Karpas-422 (cell line): Measurements from ENCODE around the gene IL1RAPL2. TPM values are rescaled to one million over a fixed set of nuclear protein-coding genes. Genes with fewer than 3 reads are reported as not detected.
"Not testable (repeated sequence)": the region's sequence is repeated elsewhere in the genome, so short reads cannot be mapped to it uniquely, and the experiment has no call there.

ENCODE experiments used
- DNase-seq: peaks from one replicate; pipeline ENCODE4 v3.0.0-alpha.2; 2015
- H2AFZ ChIP-seq: fragments of 200-600 bp; sonication (generic); 2 replicates; pipeline ENCODE4 v1.6.1; 2014; ENCODE audit warnings: antibody characterized with exemption, low read length, mixed read lengths
- H3K27ac ChIP-seq: fragments of 200-600 bp; sonication (generic); 2 replicates; pipeline ENCODE4 v1.5.1; 2014; ENCODE audit warnings: mild to moderate bottlenecking, low read length, moderate library complexity
- H3K27me3 ChIP-seq: fragments of 200-600 bp; sonication (generic); 2 replicates; pipeline ENCODE4 v1.6.1; 2014; ENCODE audit warnings: low read length, mixed read lengths
- H3K36me3 ChIP-seq: fragments of 200-600 bp; sonication (generic); 2 replicates; pipeline ENCODE4 v1.6.1; 2014; ENCODE audit warnings: low read length, mixed read lengths; ENCODE audit not compliant: insufficient read depth
- H3K4me1 ChIP-seq: fragments of 200-600 bp; sonication (generic); 2 replicates; pipeline ENCODE4 v1.6.1; 2014; ENCODE audit warnings: mild to moderate bottlenecking, low read length, mixed read lengths
- H3K4me2 ChIP-seq: fragments of 200-600 bp; sonication (generic); 2 replicates; pipeline ENCODE4 v1.6.1; 2014; ENCODE audit warnings: low read length, low read depth, mild to moderate bottlenecking; ENCODE audit not compliant: poor library complexity, severe bottlenecking
- H3K4me3 ChIP-seq: fragments of 200-600 bp; sonication (generic); 2 replicates; pipeline ENCODE4 v1.5.1; 2014; ENCODE audit warnings: mild to moderate bottlenecking, antibody characterized with exemption, low read length, mixed read lengths
- H3K79me2 ChIP-seq: fragments of 200-600 bp; sonication (generic); 2 replicates; pipeline ENCODE4 v1.6.1; 2014; ENCODE audit warnings: mild to moderate bottlenecking, low read length, mixed read lengths
- H3K9ac ChIP-seq: fragments of 200-600 bp; sonication (generic); 2 replicates; pipeline ENCODE4 v1.6.0; 2014; ENCODE audit warnings: low read length
- H3K9me2 ChIP-seq: fragments of 200-600 bp; sonication (generic), shearing (Covaris generic); replicated peaks from 2 replicates; pipeline ENCODE4 v1.6.0; 2014; ENCODE audit warnings: mild to moderate bottlenecking, low read length, moderate library complexity; ENCODE audit not compliant: insufficient read depth
- H3K9me3 ChIP-seq: fragments of 300-700, 200-600 bp; sonication (generic); 2 replicates; pipeline ENCODE4 v1.6.1; 2014; ENCODE audit warnings: low read length, mixed read lengths
- H4K20me1 ChIP-seq: fragments of 200-600 bp; sonication (generic); 2 replicates; pipeline ENCODE4 v1.6.1; 2014; ENCODE audit warnings: mild to moderate bottlenecking, antibody characterized with exemption, low read length, low read depth; ENCODE audit not compliant: insufficient read depth
- total RNA-seq: library from RNA; depleted of rRNA; stranded (reverse); fragments of >200 nt; shearing (Covaris generic); gene quantifications from 2 replicates; pipeline ENCODE4 v1.2.3, GENCODE V29; 2014; ENCODE audit warnings: low replicate concordance

Gene IL1RAPL2
- total RNA-seq, 1 experiment from 2014 or later: not detected

- H3K4me1 ChIP-seq: no peaks in the 10 kb centered on the region
- H3K79me2 ChIP-seq: no peaks in the 10 kb centered on the region
- DNase-seq: no peak
- H3K27me3 ChIP-seq: no peaks in the 10 kb centered on the region
- no peaks in the 10 kb centered on the region; the same call in 1 of the 2 replicates for H3K9me3 ChIP-seq
- H3K4me3 ChIP-seq: no peak overlapping the region
- no peaks in the 10 kb centered on the region for H3K9me2 ChIP-seq
- H3K36me3 ChIP-seq: no peaks in the 10 kb centered on the region
- H3K27ac ChIP-seq: no peak overlapping the region
- no peak overlapping the region for H2AFZ ChIP-seq
- no peak overlapping the region for H3K9ac ChIP-seq
- H4K20me1 ChIP-seq: no peaks in the 10 kb centered on the region
- H3K4me2 ChIP-seq: no peak overlapping the region
Observed at GRCh38 chrX:105006103-105006502, 440.1 kb downstream of the IL1RAPL2 start.

GRCh38 chrX:105006996-105007395 is 441.0 kb downstream of the IL1RAPL2 start:
- Histone ChIP-seq H3K9me2 (no peaks in the 10 kb centered on the region), H3K9me3 (peaks cover 4% of the 10 kb centered on the region; the same call in 1 of the 2 replicates), H2AFZ (no peak overlapping the region), H3K4me3 (no peak overlapping the region), H4K20me1 (no peaks in the 10 kb centered on the region), H3K4me1 (no peaks in the 10 kb centered on the region), H3K79me2 (no peaks in the 10 kb centered on the region), H3K4me2 (no peak overlapping the region), H3K9ac (no peak overlapping the region), H3K36me3 (no peaks in the 10 kb centered on the region), H3K27ac (no peak overlapping the region), H3K27me3 (no peaks in the 10 kb centered on the region)
- no peak for DNase-seq

- Histone ChIP-seq H3K4me1 (no peaks in the 10 kb centered on the region), H4K20me1 (no peaks in the 10 kb centered on the region), H3K27me3 (no peaks in the 10 kb centered on the region), H3K79me2 (no peaks in the 10 kb centered on the region), H3K9me2 (no peaks in the 10 kb centered on the region), H3K27ac (no peak overlapping the region), H3K9ac (no peak overlapping the region), H2AFZ (no peak overlapping the region), H3K4me3 (no peak overlapping the region), H3K9me3 (peaks cover 4% of the 10 kb centered on the region; the same call in 1 of the 2 replicates), H3K36me3 (no peaks in the 10 kb centered on the region), H3K4me2 (no peak overlapping the region)
- DNase-seq: no peak
Observed at GRCh38 chrX:105013719-105014118, 447.7 kb downstream of the IL1RAPL2 start.

DNA sequence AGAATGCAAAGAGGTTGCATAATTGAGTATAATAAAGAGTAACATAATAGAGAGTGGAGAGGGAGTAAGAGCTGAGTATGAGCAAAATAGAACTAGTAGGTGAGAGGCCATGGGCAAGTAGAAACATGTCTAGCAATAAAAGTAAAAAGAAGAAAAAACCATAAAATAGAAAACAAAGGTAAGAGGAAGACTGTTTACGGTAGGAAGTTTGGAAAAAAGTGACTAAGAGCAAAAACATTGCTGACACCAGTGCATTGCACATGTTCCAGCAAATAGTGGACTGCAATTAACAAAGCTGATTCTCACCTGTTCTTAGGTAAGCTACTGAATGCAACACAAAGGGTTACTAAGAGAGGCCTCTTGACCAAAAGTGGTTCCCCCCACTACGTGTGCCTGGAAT is 451.6 kb downstream of the IL1RAPL2 start:
- Histone ChIP-seq H3K9me3 (no peaks in the 10 kb centered on the region), H3K9ac (no peak overlapping the region), H3K36me3 (no peaks in the 10 kb centered on the region), H3K4me3 (no peak overlapping the region), H3K79me2 (no peaks in the 10 kb centered on the region), H3K27me3 (no peaks in the 10 kb centered on the region), H3K9me2 (no peaks in the 10 kb centered on the region), H2AFZ (no peak overlapping the region), H3K4me1 (no peaks in the 10 kb centered on the region), H4K20me1 (no peaks in the 10 kb centered on the region), H3K4me2 (no peak overlapping the region), H3K27ac (no peak overlapping the region)
- no peak for DNase-seq

DNA sequence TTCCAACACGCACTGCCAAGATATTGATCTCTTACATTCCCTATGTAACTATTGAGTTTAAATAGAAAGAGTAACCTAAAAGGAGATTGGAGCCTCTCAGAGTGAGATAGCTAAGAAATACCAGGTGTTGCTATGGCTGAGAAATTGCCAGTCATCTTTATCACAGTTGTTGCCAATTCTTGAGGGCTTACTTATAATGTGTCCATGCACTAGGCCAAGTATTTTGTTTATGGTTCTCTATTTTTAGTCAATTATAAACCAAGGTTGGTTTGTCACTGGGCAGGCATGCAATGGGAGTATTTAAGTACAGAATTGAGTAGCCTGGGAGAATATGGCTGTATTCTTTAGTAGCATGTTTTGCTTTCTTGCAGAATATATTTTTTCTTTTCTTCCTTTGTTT is 452.9 kb downstream of the IL1RAPL2 start:
- H3K4me3 ChIP-seq: no peak overlapping the region
- H3K4me2 ChIP-seq: no peak overlapping the region

GRCh38 chrX:105028962-105029361 is 463.0 kb downstream of the IL1RAPL2 start:
- not testable (repeated sequence) for H3K4me2 ChIP-seq, H3K9me2 ChIP-seq, H2AFZ ChIP-seq, H3K9ac ChIP-seq, H4K20me1 ChIP-seq, DNase-seq, H3K36me3 ChIP-seq, H3K4me3 ChIP-seq, H3K4me1 ChIP-seq, H3K9me3 ChIP-seq, H3K79me2 ChIP-seq, H3K27me3 ChIP-seq, H3K27ac ChIP-seq

More for the DNA sequence above, 452.9 kb downstream of the IL1RAPL2 start:
- Histone ChIP-seq H3K27me3 (no peaks in the 10 kb centered on the region), H3K9me3 (no peaks in the 10 kb centered on the region), H3K9ac (no peak overlapping the region), H2AFZ (no peak overlapping the region), H3K36me3 (no peaks in the 10 kb centered on the region), H4K20me1 (no peaks in the 10 kb centered on the region), H3K79me2 (no peaks in the 10 kb centered on the region), H3K27ac (no peak overlapping the region), H3K9me2 (no peaks in the 10 kb centered on the region), H3K4me1 (no peaks in the 10 kb centered on the region)
- no peak for DNase-seq

GRCh38 chrX:105038672-105039328 is 472.8 kb downstream of the IL1RAPL2 start:
- no peaks in the 10 kb centered on the region for H4K20me1 ChIP-seq
- no peaks in the 10 kb centered on the region for H3K79me2 ChIP-seq
- no peak overlapping the region for H3K9ac ChIP-seq
- H3K4me3 ChIP-seq: no peak overlapping the region
- no peak for DNase-seq
- peaks cover 5% of the 10 kb centered on the region; the same call in 1 of the 2 replicates for H3K9me3 ChIP-seq
- no peaks in the 10 kb centered on the region for H3K4me1 ChIP-seq
- no peak overlapping the region for H2AFZ ChIP-seq
- no peaks in the 10 kb centered on the region; the same call in 1 of the 2 replicates for H3K9me2 ChIP-seq
- no peaks in the 10 kb centered on the region for H3K27me3 ChIP-seq
- no peaks in the 10 kb centered on the region for H3K36me3 ChIP-seq
- no peak overlapping the region for H3K27ac ChIP-seq
- no peak overlapping the region for H3K4me2 ChIP-seq

DNA sequence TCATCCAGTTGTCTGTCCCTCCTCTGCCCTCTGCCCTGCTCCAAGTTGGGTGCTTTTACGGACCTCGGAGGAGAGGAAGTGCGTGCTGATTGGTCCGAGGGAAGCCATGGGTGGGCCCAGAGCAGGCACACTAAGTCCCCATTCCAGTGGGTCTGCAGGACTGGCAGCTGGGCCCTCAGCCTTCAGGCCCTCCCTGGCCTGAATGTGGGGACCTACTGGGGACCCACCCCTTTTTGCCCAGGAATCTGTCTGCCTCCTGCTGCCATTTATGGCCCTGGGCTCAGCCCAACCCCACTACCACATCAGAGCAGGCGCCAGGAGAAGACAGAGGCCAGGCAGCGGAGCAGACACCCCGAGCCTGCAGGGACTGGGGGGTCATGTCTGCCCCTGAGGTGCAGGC is 484.9 kb downstream of the IL1RAPL2 start:
- Histone ChIP-seq H3K79me2 (no peaks in the 10 kb centered on the region), H3K4me2 (no peak overlapping the region), H3K9me2 (no peaks in the 10 kb centered on the region), H4K20me1 (no peaks in the 10 kb centered on the region), H3K27me3 (no peaks in the 10 kb centered on the region), H3K4me1 (no peaks in the 10 kb centered on the region), H3K27ac (no peak overlapping the region), H3K4me3 (no peak overlapping the region), H3K9ac (no peak overlapping the region), H3K9me3 (no peaks in the 10 kb centered on the region), H3K36me3 (no peaks in the 10 kb centered on the region), H2AFZ (no peak overlapping the region)
- no peak for DNase-seq
